Keratinocyte (primary cell): ENCODE results near the gene COL4A6. TPM values are rescaled to one million over a fixed set of nuclear protein-coding genes. Genes with fewer than 3 reads are reported as not detected.

Source experiments
- DNase-seq: peaks from one replicate; pipeline ENCODE4 v3.0.0-alpha.2; 2011; ENCODE audit warnings: low read depth, missing footprints, low spot score
- FAIRE-seq: peaks from 2 replicates; lab custom pipeline; 2011; peaks lifted over from hg19 to GRCh38; lab: Jason Lieb, UNC
- H2AFZ ChIP-seq: 2 replicates; pipeline ENCODE4 v1.6.0; 2012; ENCODE audit warnings: low read length, control low read depth, inconsistent platforms; ENCODE audit not compliant: control insufficient read depth
- H3K27ac ChIP-seq: 2 replicates; pipeline ENCODE4 v1.5.1; 2011; ENCODE audit warnings: low read length; ENCODE audit not compliant: control insufficient read depth, insufficient read depth
- H3K27me3 ChIP-seq: 3 replicates; pipeline ENCODE4 v1.6.0; 2011; ENCODE audit warnings: low read length; ENCODE audit not compliant: control insufficient read depth, insufficient read depth; ENCODE audit errors: extremely low read depth
- H3K36me3 ChIP-seq, 2 experiments: 2 replicates in 1 of 2; 3 replicates in 1 of 2; pipeline ENCODE4 v1.5.1; 2011; ENCODE audit warnings: low read length in 2 of 2, mild to moderate bottlenecking in 1 of 2; ENCODE audit not compliant: control insufficient read depth in 2 of 2, insufficient read depth in 2 of 2; ENCODE audit errors: extremely low read depth in 1 of 2
- H3K4me1 ChIP-seq: 3 replicates; pipeline ENCODE4 v1.5.1; 2011; ENCODE audit warnings: low read length; ENCODE audit not compliant: control insufficient read depth, insufficient read depth; ENCODE audit errors: extremely low read depth
- H3K4me2 ChIP-seq: 3 replicates; pipeline ENCODE4 v1.6.0; 2011; ENCODE audit warnings: low read depth, low read length; ENCODE audit not compliant: control insufficient read depth, insufficient read depth; ENCODE audit errors: extremely low read depth
- H3K4me3 ChIP-seq, 3 experiments: fragments of 200-600 bp in 1 of 3; sonication (generic) in 1 of 3; 2 replicates in 2 of 3; 3 replicates in 1 of 3; pipeline ENCODE4 v1.5.1; 2011 to 2016; ENCODE audit warnings: low read length in 3 of 3, mild to moderate bottlenecking in 3 of 3, control low read depth in 2 of 3, inconsistent platforms in 1 of 3, low read depth in 1 of 3, mixed read lengths in 1 of 3, mixed run types in 1 of 3, moderate library complexity in 1 of 3; ENCODE audit not compliant: control insufficient read depth in 2 of 3, insufficient read depth in 2 of 3; ENCODE audit errors: extremely low read depth in 1 of 3
- H3K79me2 ChIP-seq: 2 replicates; pipeline ENCODE4 v1.6.0; 2012; ENCODE audit warnings: low read length; ENCODE audit not compliant: control insufficient read depth, insufficient read depth
- H3K9ac ChIP-seq: 3 replicates; pipeline ENCODE4 v1.6.0; 2011; ENCODE audit warnings: low read length; ENCODE audit not compliant: control insufficient read depth, insufficient read depth; ENCODE audit errors: extremely low read depth
- H3K9me1 ChIP-seq: 3 replicates; pipeline ENCODE4 v1.6.0; 2011; ENCODE audit warnings: low read length; ENCODE audit not compliant: control insufficient read depth, insufficient read depth; ENCODE audit errors: extremely low read depth
- H3K9me3 ChIP-seq: 2 replicates; pipeline ENCODE4 v1.5.1; 2012; ENCODE audit warnings: low read depth, low read length; ENCODE audit not compliant: control insufficient read depth
- H4K20me1 ChIP-seq: 3 replicates; pipeline ENCODE4 v1.6.0; 2011; ENCODE audit warnings: low read length; ENCODE audit not compliant: control insufficient read depth, insufficient read depth; ENCODE audit errors: extremely low read depth
- EZH2 ChIP-seq: IDR thresholded peaks from one replicate; pipeline ENCODE4 v1.6.1; 2012; ENCODE audit warnings: inconsistent platforms, mild to moderate bottlenecking, low read length, moderate library complexity
- dilution Hi-C: fragments of 300-500 bp; cut with MboI; formaldehyde crosslinking; loops from one replicate; pipeline ENCODE4 v1.7.0; 2020; ENCODE audit warnings: low sequenced_read_pairs; ENCODE audit not compliant: extremely low pct_ligation_motif_present
- polyA plus RNA-seq, 5 experiments: library from polyadenylated mRNA; depleted of rRNA in 3 of 5; stranded (reverse) in 3 of 5; stranded (forward) in 1 of 5; unstranded in 1 of 5; fragments of >200 nt; gene quantifications; 1 replicate in 1 of 5; 2 replicates in 3 of 5; 3 replicates in 1 of 5; pipeline versions ENCODE4 v1.2.1 to v1.2.3, GENCODE V29; 2011 to 2012; ENCODE audit warnings: missing spikeins in 2 of 5, low read depth in 1 of 5, low replicate concordance in 1 of 5
- TF ChIP-seq, protein P1 (sequence below), 3 experiments: IDR thresholded peaks in 1 of 3; conservative IDR thresholded peaks in 1 of 3; optimal IDR thresholded peaks in 1 of 3; 2 replicates in 2 of 3; 3 replicates in 1 of 3; pipeline versions ENCODE3 to v1.5.1; 2011; ENCODE audit warnings: low read length in 3 of 3, mild to moderate bottlenecking in 3 of 3, moderate library complexity in 2 of 3, control low read depth in 1 of 3, inconsistent platforms in 1 of 3; ENCODE audit not compliant: insufficient read depth in 2 of 3; ENCODE audit errors: extremely low read depth in 1 of 3

The COL4A6 gene
- polyA plus RNA-seq, 1 donor (not counting 4 experiments of a cell fraction or from before 2014, with no cell fraction given), result 18.8 TPM

DNA sequence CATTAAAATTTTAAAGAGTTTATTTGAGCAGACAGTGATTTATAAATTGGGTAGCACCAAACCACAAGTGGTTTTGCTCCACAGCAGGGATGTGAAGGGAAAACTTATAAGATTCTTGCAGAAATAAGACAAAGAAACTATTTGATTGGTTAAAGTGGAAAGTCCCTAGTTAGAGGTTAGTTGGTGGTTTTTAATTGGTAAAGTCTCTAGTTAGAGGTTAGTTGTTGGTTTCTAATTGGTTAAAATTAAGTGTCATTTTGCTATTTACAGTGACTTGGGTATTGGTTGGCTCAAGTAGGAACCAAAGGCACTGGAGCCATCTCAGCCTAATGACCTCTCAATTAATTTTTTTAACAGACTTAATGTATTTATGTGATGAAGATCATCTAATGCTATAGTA lies 323.7 kb downstream of the COL4A6 start:
- Histone ChIP-seq H3K4me2 (no peak overlapping the region), H3K79me2 (no peaks in the 10 kb centered on the region), H3K9me3 (no peaks in the 10 kb centered on the region), H3K4me1 (no peaks in the 10 kb centered on the region), H2AFZ (no peak overlapping the region), H3K9me1 (no peaks in the 10 kb centered on the region), H3K27me3 (no peaks in the 10 kb centered on the region), H3K27ac (no peak overlapping the region), H3K4me3 (no peak overlapping the region), H4K20me1 (no peaks in the 10 kb centered on the region), H3K36me3 (no peaks in the 10 kb centered on the region), H3K9ac (no peak overlapping the region)
- no peak for FAIRE-seq
- no peak for TF ChIP-seq EZH2
- TF ChIP-seq, protein P1, sequence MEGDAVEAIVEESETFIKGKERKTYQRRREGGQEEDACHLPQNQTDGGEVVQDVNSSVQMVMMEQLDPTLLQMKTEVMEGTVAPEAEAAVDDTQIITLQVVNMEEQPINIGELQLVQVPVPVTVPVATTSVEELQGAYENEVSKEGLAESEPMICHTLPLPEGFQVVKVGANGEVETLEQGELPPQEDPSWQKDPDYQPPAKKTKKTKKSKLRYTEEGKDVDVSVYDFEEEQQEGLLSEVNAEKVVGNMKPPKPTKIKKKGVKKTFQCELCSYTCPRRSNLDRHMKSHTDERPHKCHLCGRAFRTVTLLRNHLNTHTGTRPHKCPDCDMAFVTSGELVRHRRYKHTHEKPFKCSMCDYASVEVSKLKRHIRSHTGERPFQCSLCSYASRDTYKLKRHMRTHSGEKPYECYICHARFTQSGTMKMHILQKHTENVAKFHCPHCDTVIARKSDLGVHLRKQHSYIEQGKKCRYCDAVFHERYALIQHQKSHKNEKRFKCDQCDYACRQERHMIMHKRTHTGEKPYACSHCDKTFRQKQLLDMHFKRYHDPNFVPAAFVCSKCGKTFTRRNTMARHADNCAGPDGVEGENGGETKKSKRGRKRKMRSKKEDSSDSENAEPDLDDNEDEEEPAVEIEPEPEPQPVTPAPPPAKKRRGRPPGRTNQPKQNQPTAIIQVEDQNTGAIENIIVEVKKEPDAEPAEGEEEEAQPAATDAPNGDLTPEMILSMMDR (optimal IDR thresholded peaks at IDR 0.05 in 1 of 3, IDR thresholded peaks at IDR 0.05 in 1 of 3, conservative IDR thresholded peaks at IDR 0.05 in 1 of 3; ENCODE audit: extremely low read depth in 1 of 3, insufficient read depth in 2 of 3, low read length in 3 of 3), result no peak
- DNase-seq, result no peak
- dilution Hi-C loops, result no loop called here

Other genes starting within 250 kb of the COL4A6 start
- 42.4 to 81.5 TPM (median 53.2 TPM) in 3 replicates for gene COL4A5, start 1.4 kb upstream of the COL4A6 start, polyA plus RNA-seq